ENCODE results near the gene TUB. TPM values are rescaled to one million over a fixed set of nuclear protein-coding genes. Genes with fewer than 3 reads are reported as not detected.

TUB gene
- total RNA-seq, 2 donors from 2014 or later, result 2.9 to 8.6 TPM

- intact Hi-C loops (cut with DNase I), result no loop called here
- Histone ChIP-seq H3K27ac (no peak overlapping the region), H3K4me3 (no peak overlapping the region), H3K27me3 (no peaks in the 10 kb centered on the region), H3K36me3 (replicated peaks in 1 of 2; ENCODE audit: insufficient read depth in 1 of 2, low read depth in 2 of 2) (peaks cover 0 to 5% of the 10 kb centered on the region in 2 donors), H3K9me3 (no peaks in the 10 kb centered on the region), H3K4me1 (no peaks in the 10 kb centered on the region)
- TF ChIP-seq CTCF (IDR thresholded peaks at IDR 0.05) (no peak), POLR2A (IDR thresholded peaks at IDR 0.05) (no peak)
- DNase-seq (no peak), ATAC-seq (no peak)
These were observed 28.7 kb downstream of the TUB start for GRCh38 chr11:8109675-8110074.

- H3K27ac ChIP-seq, result no peak overlapping the region
- H3K4me1 ChIP-seq, result no peaks in the 10 kb centered on the region
- H3K4me3 ChIP-seq, result no peak overlapping the region
- ATAC-seq (no peak), DNase-seq (no peak)
- intact Hi-C loops (cut with DNase I), result no loop called here
- WGBS, 2 donors, result 90 to 95% methylated on average over 4 of the region's 4 CpGs
- H3K27me3 ChIP-seq, result no peaks in the 10 kb centered on the region
- no peak for TF ChIP-seq POLR2A (IDR thresholded peaks at IDR 0.05)
- no peak for TF ChIP-seq CTCF (IDR thresholded peaks at IDR 0.05)
- no peaks in the 10 kb centered on the region for H3K9me3 ChIP-seq
- peaks cover 0 to 5% of the 10 kb centered on the region in 2 donors for H3K36me3 ChIP-seq (replicated peaks in 1 of 2; ENCODE audit: insufficient read depth in 1 of 2, low read depth in 2 of 2)
These were observed 29.4 kb downstream of the TUB start for GRCh38 chr11:8110396-8110795.

GRCh38 chr11:8111636-8112035 is 30.6 kb downstream of the TUB start:
- TF ChIP-seq CTCF (IDR thresholded peaks at IDR 0.05) (no peak), POLR2A (IDR thresholded peaks at IDR 0.05) (no peak)
- Histone ChIP-seq H3K27me3 (no peaks in the 10 kb centered on the region), H3K9me3 (no peaks in the 10 kb centered on the region), H3K4me1 (no peaks in the 10 kb centered on the region), H3K4me3 (no peak overlapping the region), H3K27ac (no peak overlapping the region), H3K36me3 (replicated peaks in 1 of 2; ENCODE audit: insufficient read depth in 1 of 2, low read depth in 2 of 2) (peaks cover 0 to 4% of the 10 kb centered on the region in 2 donors)
- WGBS, 2 donors, result 90 to 93% methylated on average over 8 of the region's 8 CpGs
- DNase-seq, result no peak
- intact Hi-C loops (cut with DNase I), result no loop called here
- no peak for ATAC-seq

- intact Hi-C loops (cut with DNase I), result no loop called here
- H3K4me1 ChIP-seq, result no peaks in the 10 kb centered on the region
- no peak overlapping the region for H3K27ac ChIP-seq
- peaks cover 0 to 6% (median 0%) of the 10 kb centered on the region in 3 donors for H3K9me3 ChIP-seq
- WGBS, 2 donors, result 90 to 97% methylated on average over 1 of the region's 1 CpG
- DNase-seq (no peak), ATAC-seq (no peak)
- TF ChIP-seq CTCF (IDR thresholded peaks at IDR 0.05), result no peak
- no peak for TF ChIP-seq POLR2A (IDR thresholded peaks at IDR 0.05)
- H3K36me3 ChIP-seq (replicated peaks in 1 of 2; ENCODE audit: insufficient read depth in 1 of 2, low read depth in 2 of 2), result no peaks in the 10 kb centered on the region
- H3K27me3 ChIP-seq, result no peaks in the 10 kb centered on the region
- H3K4me3 ChIP-seq, result no peak overlapping the region
These were observed 41.3 kb downstream of the TUB start for GRCh38 chr11:8122173-8122764.

- Histone ChIP-seq H3K4me1 (no peaks in the 10 kb centered on the region), H3K36me3 (replicated peaks in 1 of 2; ENCODE audit: insufficient read depth in 1 of 2, low read depth in 2 of 2) (no peaks in the 10 kb centered on the region), H3K27ac (no peak overlapping the region), H3K4me3 (no peak overlapping the region), H3K9me3 (no peaks in the 10 kb centered on the region), H3K27me3 (no peaks in the 10 kb centered on the region)
- ATAC-seq (no peak), DNase-seq (no peak)
- TF ChIP-seq CTCF (IDR thresholded peaks at IDR 0.05), result no peak
- TF ChIP-seq POLR2A (IDR thresholded peaks at IDR 0.05), result no peak
- intact Hi-C loops (cut with DNase I), result no loop called here
- 75 to 84% methylated on average over 8 of the region's 8 CpGs for WGBS, 2 donors
These were observed 45.8 kb downstream of the TUB start for GRCh38 chr11:8126649-8127289.

Measured in body of pancreas (tissue), 4 donors.